H9 (cell line): ENCODE data around the gene MAST4. TPM values are rescaled to one million over a fixed set of nuclear protein-coding genes. Genes with fewer than 3 reads are reported as not detected.

Source experiments
- DNase-seq: peaks from one replicate; pipeline ENCODE4 v3.0.0-alpha.2; 2017
- H2AFZ ChIP-seq: one replicate; pipeline ENCODE4 v1.6.1; 2013; ENCODE audit warnings: mild to moderate bottlenecking, low read length, control low read depth, moderate library complexity
- H2AK5ac ChIP-seq: 2 replicates; pipeline ENCODE4 v1.6.1; 2013; ENCODE audit warnings: low read length, control low read depth, mixed read lengths; ENCODE audit not compliant: insufficient read length
- H2BK120ac ChIP-seq: one replicate; pipeline ENCODE4 v1.6.1; 2013; ENCODE audit warnings: low read depth, mild to moderate bottlenecking, low read length, control low read depth, inconsistent platforms; ENCODE audit not compliant: poor library complexity, severe bottlenecking
- H2BK12ac ChIP-seq: 2 replicates; pipeline ENCODE4 v1.6.1; 2013; ENCODE audit warnings: low read length, control low read depth, mixed read lengths, low read depth; ENCODE audit not compliant: insufficient read length
- H2BK15ac ChIP-seq: 2 replicates; pipeline ENCODE4 v1.6.1; 2013; ENCODE audit warnings: low read depth, low read length, control low read depth
- H2BK20ac ChIP-seq: one replicate; pipeline ENCODE4 v1.6.1; 2013; ENCODE audit warnings: low read depth, mild to moderate bottlenecking, low read length, control low read depth, inconsistent platforms; ENCODE audit not compliant: poor library complexity, severe bottlenecking
- H2BK5ac ChIP-seq: 2 replicates; pipeline ENCODE4 v1.6.1; 2013; ENCODE audit warnings: low read length, control low read depth, mixed read lengths; ENCODE audit not compliant: insufficient read length
- H3K14ac ChIP-seq: 2 replicates; pipeline ENCODE4 v1.6.1; 2013; ENCODE audit warnings: low read length, control low read depth; ENCODE audit not compliant: insufficient read depth
- H3K18ac ChIP-seq: 2 replicates; pipeline ENCODE4 v1.6.1; 2013; ENCODE audit warnings: low read depth, mild to moderate bottlenecking, mixed read lengths, low read length, control low read depth; ENCODE audit not compliant: insufficient read length
- H3K23ac ChIP-seq: 2 replicates; pipeline ENCODE4 v1.6.1; 2013; ENCODE audit warnings: low read length, control low read depth, mixed read lengths, low read depth; ENCODE audit not compliant: insufficient read length
- H3K23me2 ChIP-seq: 2 replicates; pipeline ENCODE4 v1.6.1; 2013; ENCODE audit warnings: low read depth, mild to moderate bottlenecking, mixed read lengths, low read length, control low read depth; ENCODE audit not compliant: insufficient read length, poor library complexity, severe bottlenecking
- H3K27ac ChIP-seq: 2 replicates; pipeline ENCODE4 v1.5.1; 2013; ENCODE audit warnings: low read length, control low read depth, mixed read lengths, low read depth; ENCODE audit not compliant: insufficient read length
- H3K27me3 ChIP-seq: 2 replicates; pipeline ENCODE4 v1.6.1; 2013; ENCODE audit warnings: low read length, control low read depth, inconsistent platforms; ENCODE audit not compliant: insufficient read depth
- H3K4ac ChIP-seq: 2 replicates; pipeline ENCODE4 v1.6.1; 2013; ENCODE audit warnings: low read depth, mild to moderate bottlenecking, control low read depth, inconsistent platforms, low read length, moderate library complexity
- H3K4me1 ChIP-seq: 2 replicates; pipeline ENCODE4 v1.6.1; 2013; ENCODE audit warnings: low read length, control low read depth, inconsistent platforms; ENCODE audit not compliant: insufficient read depth
- H3K4me2 ChIP-seq: 2 replicates; pipeline ENCODE4 v1.6.1; 2013; ENCODE audit warnings: low read length, control low read depth, mixed read lengths; ENCODE audit not compliant: insufficient read length, insufficient read depth
- H3K56ac ChIP-seq: 2 replicates; pipeline ENCODE4 v1.6.1; 2013; ENCODE audit warnings: low read depth, mild to moderate bottlenecking, mixed read lengths, low read length, control low read depth; ENCODE audit not compliant: insufficient read length
- H3K79me1 ChIP-seq: 2 replicates; pipeline ENCODE4 v1.6.1; 2013; ENCODE audit warnings: low read depth, mild to moderate bottlenecking, moderate library complexity, low read length, control low read depth, inconsistent platforms; ENCODE audit not compliant: insufficient read depth, poor library complexity, severe bottlenecking
- H3K79me2 ChIP-seq: 2 replicates; pipeline ENCODE4 v1.6.1; 2013; ENCODE audit warnings: low read length, control low read depth, inconsistent platforms; ENCODE audit not compliant: insufficient read depth
- H3K9ac ChIP-seq: 2 replicates; pipeline ENCODE4 v1.6.1; 2013; ENCODE audit warnings: low read length, control low read depth, mixed read lengths; ENCODE audit not compliant: insufficient read length; ENCODE audit errors: extremely low read depth
- H3K9me3 ChIP-seq: one replicate; pipeline ENCODE4 v1.6.1; 2013; ENCODE audit warnings: low read depth, low read length, inconsistent platforms; ENCODE audit not compliant: control insufficient read depth
- H3T11ph ChIP-seq: one replicate; pipeline ENCODE4 v1.6.1; 2013; ENCODE audit warnings: mild to moderate bottlenecking, low read length, control low read depth, inconsistent platforms
- H4K20me1 ChIP-seq: one replicate; pipeline ENCODE4 v1.6.1; 2013; ENCODE audit not compliant: control insufficient read depth, insufficient read length, insufficient read depth
- H4K5ac ChIP-seq: 2 replicates; pipeline ENCODE4 v1.6.1; 2013; ENCODE audit warnings: low read depth, mild to moderate bottlenecking, mixed read lengths, low read length, control low read depth; ENCODE audit not compliant: insufficient read length
- H4K8ac ChIP-seq: replicated peaks from 2 replicates; pipeline ENCODE4 v1.6.1; 2013; ENCODE audit warnings: low read length, control low read depth, mixed read lengths, low read depth; ENCODE audit not compliant: insufficient read length
- H4K91ac ChIP-seq: 2 replicates; pipeline ENCODE4 v1.6.1; 2013; ENCODE audit warnings: low read depth, mild to moderate bottlenecking, moderate library complexity, mixed read lengths, low read length, control low read depth; ENCODE audit not compliant: insufficient read length
- H3K27ac Mint-ChIP-seq, 3 experiments: 2 replicates in 2 of 3; 3 replicates in 1 of 3; pipeline ENCODE4 v1.8.0; 2020 to 2021; ENCODE audit warnings: mixed read lengths in 3 of 3, mild to moderate bottlenecking in 1 of 3, moderate library complexity in 1 of 3
- H3K27me3 Mint-ChIP-seq: 2 replicates; pipeline ENCODE4 v1.8.0; 2021; ENCODE audit warnings: low read depth, mild to moderate bottlenecking, moderate library complexity, mixed read lengths
- H3K36me3 Mint-ChIP-seq, 3 experiments: 2 replicates in 2 of 3; 3 replicates in 1 of 3; pipeline ENCODE4 v1.8.0; 2020 to 2021; ENCODE audit warnings: low read depth in 3 of 3, mixed read lengths in 3 of 3; ENCODE audit not compliant: insufficient read depth in 1 of 3
- H3K4me1 Mint-ChIP-seq, 2 experiments: 2 replicates each; pipeline ENCODE4 v1.8.0; 2020; ENCODE audit warnings: mixed read lengths in 2 of 2
- H3K4me3 Mint-ChIP-seq, 2 experiments: 2 replicates in 1 of 2; 3 replicates in 1 of 2; pipeline ENCODE4 v1.8.0; 2020 to 2021; ENCODE audit warnings: mild to moderate bottlenecking in 2 of 2, mixed read lengths in 2 of 2, moderate library complexity in 1 of 2
- H3K9me3 Mint-ChIP-seq, 2 experiments: 2 replicates in 1 of 2; 3 replicates in 1 of 2; pipeline ENCODE4 v1.8.0; 2020; ENCODE audit warnings: mild to moderate bottlenecking in 2 of 2, mixed read lengths in 2 of 2, moderate library complexity in 1 of 2
- WGBS: extraction: QIAGEN DNeasy Blood & Tissue Kit; methylation state at CpG from one replicate; pipeline ENCODE4 v1.1.7; 2013; ENCODE audit warnings: missing lambda C conversion rate, low lambda C conversion rate, mixed read lengths; ENCODE audit not compliant: insufficient read length; ENCODE audit errors: extremely low coverage; 5-methylcytosine and 5-hydroxymethylcytosine counted together
- total RNA-seq: library from RNA; stranded (reverse); gene quantifications from 2 replicates; pipeline ENCODE4 v1.2.1, GENCODE V29; 2021
- TF ChIP-seq, protein P1 (sequence below): fragments of 200-600 bp; sonication (generic); conservative IDR thresholded peaks from 3 replicates; pipeline ENCODE4 v1.8.0; 2021; ENCODE audit warnings: antibody characterized with exemption, mild to moderate bottlenecking

MAST4 gene
- total RNA-seq, 1 experiment from 2014 or later = 3.7 TPM

DNA sequence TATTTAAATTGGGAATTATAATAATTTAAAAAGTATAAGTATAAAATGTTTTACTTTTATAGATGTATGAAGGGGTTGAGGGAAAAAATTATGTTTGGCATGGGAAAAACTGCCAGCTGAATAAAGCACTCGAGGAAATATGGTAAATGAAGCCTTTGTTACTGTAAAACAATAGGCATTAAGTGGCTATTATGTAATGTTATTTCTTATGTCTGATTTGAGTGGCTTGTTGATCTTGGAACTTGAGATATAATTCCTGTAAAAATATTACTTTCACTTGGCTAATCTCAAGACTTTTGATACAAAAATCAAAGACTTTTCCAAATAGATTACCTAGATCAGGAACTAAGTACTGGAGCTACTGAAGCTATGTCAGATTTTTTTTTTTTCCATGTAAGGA is 417.5 kb downstream of the MAST4 start:
- DNase-seq = no peak
- H3K36me3 Mint-ChIP-seq = no peaks in the 10 kb centered on the region
- H4K5ac ChIP-seq = no peak overlapping the region
- no peak overlapping the region for H3K23ac ChIP-seq
- H3K9me3 Mint-ChIP-seq = no peaks in the 10 kb centered on the region
- no peaks in the 10 kb centered on the region for H3K9me3 ChIP-seq
- H3K18ac ChIP-seq = no peak overlapping the region
- H3K4me1 Mint-ChIP-seq = peaks cover 16 to 24% of the 10 kb centered on the region in 2 experiments
- H3K14ac ChIP-seq = no peak overlapping the region
- no peaks in the 10 kb centered on the region for H4K20me1 ChIP-seq
- no peaks in the 10 kb centered on the region for H3K23me2 ChIP-seq
- H3K79me1 ChIP-seq = peaks cover 3% of the 10 kb centered on the region
- no peak overlapping the region for H4K8ac ChIP-seq
- H2BK15ac ChIP-seq = no peak overlapping the region
- H3K27me3 ChIP-seq = no peaks in the 10 kb centered on the region
- H2BK12ac ChIP-seq = no peak overlapping the region
- peaks cover 7% of the 10 kb centered on the region for H3K27me3 Mint-ChIP-seq
- H3K79me2 ChIP-seq = no peaks in the 10 kb centered on the region
- no peak overlapping the region for H3K27ac Mint-ChIP-seq
- no peak overlapping the region for H3K4me3 Mint-ChIP-seq
- H3T11ph ChIP-seq = no peak overlapping the region
- TF ChIP-seq, protein P1, sequence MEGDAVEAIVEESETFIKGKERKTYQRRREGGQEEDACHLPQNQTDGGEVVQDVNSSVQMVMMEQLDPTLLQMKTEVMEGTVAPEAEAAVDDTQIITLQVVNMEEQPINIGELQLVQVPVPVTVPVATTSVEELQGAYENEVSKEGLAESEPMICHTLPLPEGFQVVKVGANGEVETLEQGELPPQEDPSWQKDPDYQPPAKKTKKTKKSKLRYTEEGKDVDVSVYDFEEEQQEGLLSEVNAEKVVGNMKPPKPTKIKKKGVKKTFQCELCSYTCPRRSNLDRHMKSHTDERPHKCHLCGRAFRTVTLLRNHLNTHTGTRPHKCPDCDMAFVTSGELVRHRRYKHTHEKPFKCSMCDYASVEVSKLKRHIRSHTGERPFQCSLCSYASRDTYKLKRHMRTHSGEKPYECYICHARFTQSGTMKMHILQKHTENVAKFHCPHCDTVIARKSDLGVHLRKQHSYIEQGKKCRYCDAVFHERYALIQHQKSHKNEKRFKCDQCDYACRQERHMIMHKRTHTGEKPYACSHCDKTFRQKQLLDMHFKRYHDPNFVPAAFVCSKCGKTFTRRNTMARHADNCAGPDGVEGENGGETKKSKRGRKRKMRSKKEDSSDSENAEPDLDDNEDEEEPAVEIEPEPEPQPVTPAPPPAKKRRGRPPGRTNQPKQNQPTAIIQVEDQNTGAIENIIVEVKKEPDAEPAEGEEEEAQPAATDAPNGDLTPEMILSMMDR = no peak
- no peak overlapping the region for H2BK120ac ChIP-seq
- H3K27ac ChIP-seq = no peak overlapping the region
- no peak overlapping the region for H4K91ac ChIP-seq
- H2AK5ac ChIP-seq = no peak overlapping the region
- H2BK5ac ChIP-seq = no peak overlapping the region
- no peak overlapping the region for H3K4ac ChIP-seq
- H3K56ac ChIP-seq = no peak overlapping the region
- no peak overlapping the region for H3K9ac ChIP-seq
- WGBS = no CpG with 5 or more reads among the region's 1 CpG
- no peaks in the 10 kb centered on the region; the same call in 1 of the 2 replicates for H3K4me1 ChIP-seq
- H2AFZ ChIP-seq = no peak overlapping the region
- H2BK20ac ChIP-seq = no peak overlapping the region
- no peak overlapping the region for H3K4me2 ChIP-seq
